MCF 10A (cell line): ENCODE data around the gene KRT1. TPM values are rescaled to one million over a fixed set of nuclear protein-coding genes. Genes with fewer than 3 reads are reported as not detected.

Source experiments
- BruUV-seq: library from RNA; stranded (reverse); fragments of 400-500 nt; replicated peaks from 2 replicates; lab custom pipeline; 2021; lab: Mats Ljungman, UMichigan
- CTCF ChIA-PET: fragments of 300-600 bp; sonication (Branson Sonifier 250); formaldehyde crosslinking; extraction: SDS; loops from one replicate; lab custom pipeline; 2021; ENCODE audit warnings: antibody characterized with exemption, inconsistent platforms; lab: Yijun Ruan, JAX
- POLR2A ChIA-PET: fragments of 300-600, 350-650 bp; sonication (Branson Sonifier 250); formaldehyde crosslinking; extraction: SDS; loops from one replicate; lab custom pipeline; 2020; ENCODE audit warnings: antibody characterized with exemption, inconsistent platforms; lab: Yijun Ruan, JAX
- DNase-seq: peaks from one replicate; pipeline ENCODE4 v3.0.0-alpha.2; 2018; ENCODE audit not compliant: unreplicated experiment
- H3K27ac Mint-ChIP-seq: one replicate; pipeline ENCODE4 v1.8.0; 2022; ENCODE audit warnings: mild to moderate bottlenecking, low read depth, mixed read lengths; ENCODE audit not compliant: unreplicated experiment
- H3K27me3 Mint-ChIP-seq: one replicate; pipeline ENCODE4 v1.8.0; 2022; ENCODE audit warnings: mixed read lengths; ENCODE audit not compliant: insufficient read depth, unreplicated experiment
- H3K36me3 Mint-ChIP-seq: one replicate; pipeline ENCODE4 v1.8.0; 2022; ENCODE audit warnings: mild to moderate bottlenecking, moderate library complexity, mixed read lengths; ENCODE audit not compliant: insufficient read depth, unreplicated experiment
- H3K4me1 Mint-ChIP-seq: one replicate; pipeline ENCODE4 v1.8.0; 2022; ENCODE audit warnings: mixed read lengths; ENCODE audit not compliant: insufficient read depth, unreplicated experiment
- H3K4me3 Mint-ChIP-seq: one replicate; pipeline ENCODE4 v1.8.0; 2022; ENCODE audit warnings: mild to moderate bottlenecking, moderate library complexity, mixed read lengths; ENCODE audit not compliant: unreplicated experiment
- H3K9me3 Mint-ChIP-seq: one replicate; pipeline ENCODE4 v1.8.0; 2022; ENCODE audit warnings: mixed read lengths; ENCODE audit not compliant: unreplicated experiment
- intact Hi-C: fragments of 100-400 bp; cut with micrococcal nuclease; formaldehyde crosslinking; loops from 2 replicates; pipeline ENCODE4 v1.14.1; 2022
- total RNA-seq: library from RNA; stranded (reverse); gene quantifications from 2 replicates; pipeline ENCODE4 v1.2.3, GENCODE V29; 2022
- TF ChIP-seq, protein P1 (sequence below): fragments of 200-600 bp; IDR thresholded peaks from one replicate; pipeline ENCODE4 v1.8.0; 2022; ENCODE audit warnings: antibody characterized with exemption, mild to moderate bottlenecking; ENCODE audit not compliant: unreplicated experiment

The KRT1 gene
- total RNA-seq, 1 experiment from 2014 or later, result not detected

DNA sequence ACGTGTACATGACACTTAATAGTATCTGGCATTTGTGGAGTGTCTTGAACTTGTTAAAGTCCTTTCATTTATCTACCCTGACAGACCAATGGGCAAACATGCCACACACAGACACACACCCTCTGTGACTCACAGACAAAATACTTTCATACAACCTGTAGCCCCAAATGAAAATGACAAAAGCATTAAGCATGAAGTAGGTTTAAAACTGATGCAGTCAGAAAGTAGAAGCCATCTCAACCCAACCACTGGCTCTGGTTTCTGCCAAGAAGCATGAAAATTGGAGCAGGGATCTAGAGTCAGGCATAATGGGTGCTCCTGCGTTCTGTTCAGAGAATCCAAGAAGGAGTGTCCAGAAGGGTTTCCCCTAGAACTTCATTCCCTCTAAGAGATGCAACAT lies 46.2 kb upstream of the KRT1 start:
- TF ChIP-seq, protein P1, sequence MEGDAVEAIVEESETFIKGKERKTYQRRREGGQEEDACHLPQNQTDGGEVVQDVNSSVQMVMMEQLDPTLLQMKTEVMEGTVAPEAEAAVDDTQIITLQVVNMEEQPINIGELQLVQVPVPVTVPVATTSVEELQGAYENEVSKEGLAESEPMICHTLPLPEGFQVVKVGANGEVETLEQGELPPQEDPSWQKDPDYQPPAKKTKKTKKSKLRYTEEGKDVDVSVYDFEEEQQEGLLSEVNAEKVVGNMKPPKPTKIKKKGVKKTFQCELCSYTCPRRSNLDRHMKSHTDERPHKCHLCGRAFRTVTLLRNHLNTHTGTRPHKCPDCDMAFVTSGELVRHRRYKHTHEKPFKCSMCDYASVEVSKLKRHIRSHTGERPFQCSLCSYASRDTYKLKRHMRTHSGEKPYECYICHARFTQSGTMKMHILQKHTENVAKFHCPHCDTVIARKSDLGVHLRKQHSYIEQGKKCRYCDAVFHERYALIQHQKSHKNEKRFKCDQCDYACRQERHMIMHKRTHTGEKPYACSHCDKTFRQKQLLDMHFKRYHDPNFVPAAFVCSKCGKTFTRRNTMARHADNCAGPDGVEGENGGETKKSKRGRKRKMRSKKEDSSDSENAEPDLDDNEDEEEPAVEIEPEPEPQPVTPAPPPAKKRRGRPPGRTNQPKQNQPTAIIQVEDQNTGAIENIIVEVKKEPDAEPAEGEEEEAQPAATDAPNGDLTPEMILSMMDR, result no peak
- DNase-seq, result no peak
- Mint-ChIP-seq H3K4me1 (no peaks in the 10 kb centered on the region), H3K27me3 (peaks cover 75% of the 10 kb centered on the region), H3K36me3 (no peaks in the 10 kb centered on the region), H3K27ac (no peak overlapping the region), H3K9me3 (no peaks in the 10 kb centered on the region), H3K4me3 (no peak overlapping the region)
- CTCF ChIA-PET, result no interaction called here
- BruUV-seq, result no TSS peak
- POLR2A ChIA-PET, result no interaction called here
- intact Hi-C loops, result no loop called here

DNA sequence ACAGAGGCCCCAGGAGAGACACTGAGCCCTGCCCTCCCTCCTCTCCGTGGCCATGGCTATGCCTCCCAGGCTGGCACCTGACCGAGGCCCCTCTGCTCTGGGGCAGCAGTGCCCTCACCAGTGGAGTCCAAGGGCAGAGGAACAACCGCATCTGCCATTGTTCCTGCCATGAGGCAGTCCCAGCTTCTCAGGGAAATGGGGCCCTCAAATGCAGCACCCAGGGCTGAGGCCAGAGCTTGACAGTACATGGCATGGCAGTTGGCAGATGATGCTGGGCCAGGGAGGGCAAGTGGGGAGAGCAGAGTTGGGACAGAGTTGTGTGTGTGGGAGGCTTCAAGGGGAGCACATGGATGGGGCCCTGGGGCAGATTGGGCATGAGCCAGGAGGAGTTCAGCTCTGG lies 44.2 kb upstream of the KRT1 start:
- ChIA-PET POLR2A (no interaction called here), CTCF (no interaction called here)
- TF ChIP-seq, protein P1, result no peak
- intact Hi-C loops, result no loop called here
- no peak for DNase-seq
- Mint-ChIP-seq H3K27ac (no peak overlapping the region), H3K4me1 (no peaks in the 10 kb centered on the region), H3K36me3 (no peaks in the 10 kb centered on the region), H3K9me3 (no peaks in the 10 kb centered on the region), H3K27me3 (peaks cover 55% of the 10 kb centered on the region), H3K4me3 (no peak overlapping the region)
- BruUV-seq, result no TSS peak

DNA sequence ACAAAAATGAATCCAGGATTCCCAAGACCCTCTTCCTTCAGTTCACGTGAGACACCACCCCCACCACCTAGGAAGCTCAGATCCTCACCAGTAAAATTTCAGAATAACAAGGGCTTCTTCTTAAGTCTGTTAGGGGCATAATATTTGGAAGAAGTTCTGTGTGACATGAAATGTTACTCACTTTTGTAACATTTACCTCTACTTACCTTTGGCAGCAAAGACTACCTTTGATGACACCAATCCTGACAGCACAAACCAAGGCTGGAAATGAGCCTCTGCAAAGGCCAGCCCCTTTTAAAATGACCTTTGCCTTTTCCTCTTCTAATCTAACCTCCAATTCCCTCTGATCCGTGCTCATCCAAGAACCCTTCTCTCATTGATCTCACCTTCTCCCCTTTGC lies 42.5 kb upstream of the KRT1 start:
- ChIA-PET POLR2A (no interaction called here), CTCF (interaction anchor here (0.6 kb wide), 1 partner anchor 329 kb away, joined by 3 read pairs; no protein-coding TSS in a partner anchor)
- Mint-ChIP-seq H3K4me3 (no peak overlapping the region), H3K4me1 (no peaks in the 10 kb centered on the region), H3K36me3 (no peaks in the 10 kb centered on the region), H3K27me3 (peaks cover 38% of the 10 kb centered on the region), H3K9me3 (no peaks in the 10 kb centered on the region), H3K27ac (no peak overlapping the region)
- intact Hi-C loops, result no loop called here
- no TSS peak for BruUV-seq
- DNase-seq, result no peak
- TF ChIP-seq, protein P1, result no peak

DNA sequence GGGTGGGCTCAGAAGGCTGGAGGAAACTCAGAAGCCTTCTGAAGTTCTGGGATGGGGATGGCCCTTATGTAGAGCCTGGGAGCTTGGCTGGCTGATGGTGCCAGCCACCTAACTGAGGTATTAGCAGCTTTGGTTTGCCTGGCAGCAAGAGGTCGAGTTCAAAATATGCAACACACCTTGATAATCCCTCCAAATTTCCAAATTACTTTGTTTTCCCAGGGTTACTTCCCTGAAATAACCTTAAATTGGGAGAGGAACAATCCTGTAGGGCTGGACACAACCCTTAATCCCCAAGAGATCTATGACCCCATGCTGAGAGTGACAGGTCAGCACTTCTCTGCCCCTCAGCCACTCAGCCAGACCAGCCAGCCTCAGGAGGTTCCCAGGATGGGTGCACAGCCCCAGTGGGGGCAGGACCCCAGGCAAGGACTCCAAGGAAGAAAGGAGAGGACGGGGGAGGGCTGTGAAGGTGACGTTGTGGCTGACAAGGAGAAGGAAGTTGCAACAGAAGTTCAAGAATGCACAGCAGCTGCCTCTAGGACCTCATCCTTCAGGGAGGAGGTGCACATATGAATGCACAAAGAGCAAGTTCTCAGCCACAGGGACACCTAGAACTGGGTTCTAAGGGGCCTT lies 41.7 kb upstream of the KRT1 start:
- CTCF ChIA-PET, result no interaction called here
- Mint-ChIP-seq H3K4me1 (no peaks in the 10 kb centered on the region), H3K4me3 (no peak overlapping the region), H3K36me3 (no peaks in the 10 kb centered on the region), H3K9me3 (no peaks in the 10 kb centered on the region), H3K27me3 (peaks cover 31% of the 10 kb centered on the region), H3K27ac (no peak overlapping the region)
- TF ChIP-seq, protein P1, result no peak
- intact Hi-C loops, result no loop called here
- no peak for DNase-seq
- POLR2A ChIA-PET, result no interaction called here
- no TSS peak for BruUV-seq
